ENCODE data around the gene HTR3D. TPM values are rescaled to one million over a fixed set of nuclear protein-coding genes. Genes with fewer than 3 reads are reported as not detected.

HTR3D gene
- total RNA-seq, 4 donors from 2014 or later: not detected

DNA sequence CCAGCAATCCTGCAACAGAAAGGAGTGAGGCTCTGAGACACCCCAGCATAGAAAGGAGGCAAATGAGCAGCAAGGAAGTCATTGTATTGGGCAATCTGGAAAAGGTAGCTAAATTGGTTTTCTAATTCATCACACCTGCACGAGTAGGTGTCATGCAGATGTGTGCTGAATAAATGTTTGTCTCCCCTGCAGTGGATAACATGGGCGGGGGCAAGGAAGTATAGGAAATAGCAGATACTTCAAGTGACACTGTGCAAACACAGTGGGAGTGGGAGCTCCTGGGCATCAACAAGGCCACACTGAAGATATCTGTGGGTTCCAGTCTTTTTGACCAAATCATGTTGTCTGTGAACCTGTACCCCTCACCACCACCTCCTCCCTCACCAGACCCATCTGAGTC is 50.9 kb downstream of the HTR3D start:
- no peak overlapping the region for H3K4me3 ChIP-seq (ENCODE audit: low read depth, poor library complexity, severe bottlenecking)
- DNase-seq (ENCODE audit: low spot score in 2 of 2): no peak
- no peak for TF ChIP-seq POLR2A (IDR thresholded peaks at IDR 0.05)
- TF ChIP-seq, protein P1, sequence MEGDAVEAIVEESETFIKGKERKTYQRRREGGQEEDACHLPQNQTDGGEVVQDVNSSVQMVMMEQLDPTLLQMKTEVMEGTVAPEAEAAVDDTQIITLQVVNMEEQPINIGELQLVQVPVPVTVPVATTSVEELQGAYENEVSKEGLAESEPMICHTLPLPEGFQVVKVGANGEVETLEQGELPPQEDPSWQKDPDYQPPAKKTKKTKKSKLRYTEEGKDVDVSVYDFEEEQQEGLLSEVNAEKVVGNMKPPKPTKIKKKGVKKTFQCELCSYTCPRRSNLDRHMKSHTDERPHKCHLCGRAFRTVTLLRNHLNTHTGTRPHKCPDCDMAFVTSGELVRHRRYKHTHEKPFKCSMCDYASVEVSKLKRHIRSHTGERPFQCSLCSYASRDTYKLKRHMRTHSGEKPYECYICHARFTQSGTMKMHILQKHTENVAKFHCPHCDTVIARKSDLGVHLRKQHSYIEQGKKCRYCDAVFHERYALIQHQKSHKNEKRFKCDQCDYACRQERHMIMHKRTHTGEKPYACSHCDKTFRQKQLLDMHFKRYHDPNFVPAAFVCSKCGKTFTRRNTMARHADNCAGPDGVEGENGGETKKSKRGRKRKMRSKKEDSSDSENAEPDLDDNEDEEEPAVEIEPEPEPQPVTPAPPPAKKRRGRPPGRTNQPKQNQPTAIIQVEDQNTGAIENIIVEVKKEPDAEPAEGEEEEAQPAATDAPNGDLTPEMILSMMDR (IDR thresholded peaks at IDR 0.05): no peak
- WGBS, 2 donors: 65 to 78% methylated on average over 2 of the region's 2 CpGs
- intact Hi-C loops (cut with DNase I; ENCODE audit: low total_unique reads): no loop called here

DNA sequence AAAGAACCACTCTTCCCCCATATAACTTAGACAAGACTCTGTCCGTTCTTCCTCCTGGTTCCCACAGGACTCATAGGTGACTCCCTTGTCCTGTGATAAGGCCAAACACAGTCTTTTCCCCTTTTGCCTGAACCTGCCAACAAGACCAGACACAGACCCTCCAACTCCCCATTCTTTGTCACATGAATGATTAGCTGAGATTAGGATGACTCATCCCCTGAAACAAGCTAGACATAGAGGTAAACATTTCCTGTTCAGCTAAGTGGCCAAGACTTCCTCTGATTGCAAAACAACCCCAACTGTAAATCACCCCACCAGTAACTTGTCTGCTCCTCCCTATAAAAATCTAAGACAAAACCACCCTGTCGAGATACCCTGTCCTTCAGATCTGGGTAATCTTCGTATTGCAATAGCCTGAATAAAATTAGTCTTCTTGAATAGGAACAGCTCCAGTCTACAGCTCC is 53.9 kb downstream of the HTR3D start:
- WGBS, 2 donors: 52 to 59% methylated on average over 3 of the region's 3 CpGs
- no peak overlapping the region for H3K4me3 ChIP-seq (ENCODE audit: low read depth, poor library complexity, severe bottlenecking)
- DNase-seq (ENCODE audit: low spot score in 2 of 2): no peak
- TF ChIP-seq, protein P1 (IDR thresholded peaks at IDR 0.05): no peak
- no peak for TF ChIP-seq POLR2A (IDR thresholded peaks at IDR 0.05)
- intact Hi-C loops (cut with DNase I; ENCODE audit: low total_unique reads): no loop called here

Other genes starting within 250 kb of the HTR3D start
- 10 to 100 TPM in 2 of 4 donors, 1 to 10 TPM in 2; 2.6 to 19.2 (median 11.7) TPM for gene MAP6D1, start 206.2 kb upstream of the HTR3D start, total RNA-seq
- 10 to 100 TPM; 19.5 to 40.5 (median 22.3) TPM for gene PARL, start 146.9 kb upstream of the HTR3D start, total RNA-seq
- gene ABCC5, start 13.9 kb upstream of the HTR3D start, total RNA-seq: 10 to 100 TPM in 3 of 4 donors, 1 to 10 TPM in 1; 8.9 to 14.3 (median 11.9) TPM
- gene HTR3C, start 21.3 kb downstream of the HTR3D start, total RNA-seq: not detected
- gene HTR3E, start 65.3 kb downstream of the HTR3D start, total RNA-seq: not detected
- 10 to 100 TPM; 36.5 to 52.5 (median 40.1) TPM for gene EIF2B5, start 103.6 kb downstream of the HTR3D start, total RNA-seq
- gene DVL3, start 123.6 kb downstream of the HTR3D start, total RNA-seq: 10 to 100 TPM; 37.9 to 81.9 (median 42.4) TPM
- 100 to 1,000 TPM; 109 to 168 (median 122) TPM for gene AP2M1, start 143.1 kb downstream of the HTR3D start, total RNA-seq
- 10 to 100 TPM; 47.6 to 62.9 (median 53.6) TPM for gene ABCF3, start 154.5 kb downstream of the HTR3D start, total RNA-seq
- not detected for gene VWA5B2, start 197.8 kb downstream of the HTR3D start, total RNA-seq
- 10 to 100 TPM; 41.7 to 53.6 (median 46.2) TPM for gene ALG3, start 217.2 kb downstream of the HTR3D start, total RNA-seq
- gene EEF1AKMT4, start 217.9 kb downstream of the HTR3D start, total RNA-seq: 1 to 10 TPM; 4.3 to 7.7 (median 6.1) TPM
- not detected for gene CAMK2N2, start 229.8 kb downstream of the HTR3D start, total RNA-seq
- gene ECE2, start 244.3 kb downstream of the HTR3D start, total RNA-seq: not detected